GM21717 (cell line): Measurements from ENCODE around the gene TTBK2.

Experiments
- ATAC-seq: cut with Tn5 transposase; IDR thresholded peaks from one replicate; pipeline ENCODE4 v1.9.1; 2021; ENCODE audit warnings: mild to moderate bottlenecking, moderate library complexity; ENCODE audit not compliant: unreplicated experiment

The TTBK2 gene

DNA sequence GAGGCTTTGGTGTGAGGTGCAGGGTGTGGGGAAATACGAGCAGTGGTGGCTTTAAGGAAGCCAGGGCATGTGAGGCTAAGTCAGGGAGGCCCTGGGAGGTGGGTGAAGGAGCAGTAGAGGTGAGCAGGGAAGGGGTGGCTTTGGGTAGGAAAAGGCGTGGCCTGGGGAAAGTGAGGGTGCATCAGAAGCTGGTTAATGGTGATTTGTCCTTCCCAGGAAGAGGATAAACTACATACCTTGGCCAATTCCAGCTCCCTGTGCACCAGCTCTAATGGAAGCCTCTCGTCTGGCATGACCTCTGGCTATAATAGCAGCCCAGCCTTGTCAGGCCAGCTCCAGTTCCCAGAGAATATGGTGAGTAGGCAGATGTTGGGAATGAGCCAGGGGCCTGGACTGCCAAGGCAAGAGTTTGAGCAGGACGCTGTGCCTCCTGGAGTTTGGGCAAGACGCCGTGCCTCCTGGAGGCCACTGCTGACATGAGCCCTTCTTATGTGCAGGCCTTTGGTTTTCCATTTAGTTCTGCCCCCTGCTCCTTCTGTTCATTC lies 225.0 kb downstream of the TTBK2 start:
- no peak for ATAC-seq

DNA sequence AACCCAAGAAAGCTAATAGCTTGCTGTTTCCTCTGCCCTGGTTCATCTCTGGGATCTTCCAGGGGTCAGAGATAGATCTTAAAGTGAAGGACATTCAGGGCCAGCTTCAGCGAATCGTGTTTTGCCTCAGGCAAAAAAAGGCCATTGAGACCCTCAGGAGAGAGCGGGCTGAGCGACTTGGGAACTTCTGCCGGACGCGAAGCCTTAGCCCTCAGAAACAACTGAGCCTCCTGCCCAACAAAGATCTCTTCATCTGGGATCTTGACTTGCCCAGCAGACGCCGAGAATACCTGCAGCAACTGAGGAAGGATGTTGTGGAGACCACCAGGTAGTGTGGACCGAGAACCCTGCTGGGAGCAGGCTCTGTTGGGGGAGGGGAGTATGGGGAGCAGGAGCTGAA lies 226.2 kb downstream of the TTBK2 start:
- ATAC-seq, result no peak

DNA sequence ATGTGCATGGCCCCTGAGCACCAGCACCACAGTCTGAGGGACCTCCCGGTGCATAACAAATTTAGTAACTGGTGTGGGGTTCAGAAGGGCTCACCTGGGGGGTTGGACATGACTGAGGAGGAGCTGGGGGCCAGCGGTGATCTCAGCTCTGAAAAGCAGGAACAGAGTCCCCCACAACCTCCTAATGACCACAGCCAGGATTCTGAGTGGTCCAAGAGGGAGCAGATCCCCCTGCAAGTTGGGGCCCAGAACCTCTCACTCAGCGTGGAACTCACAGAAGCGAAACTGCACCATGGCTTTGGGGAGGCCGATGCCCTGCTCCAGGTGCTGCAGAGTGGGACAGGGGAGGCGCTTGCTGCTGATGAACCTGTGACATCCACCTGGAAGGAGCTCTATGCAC lies 226.6 kb downstream of the TTBK2 start:
- ATAC-seq, result no peak

DNA sequence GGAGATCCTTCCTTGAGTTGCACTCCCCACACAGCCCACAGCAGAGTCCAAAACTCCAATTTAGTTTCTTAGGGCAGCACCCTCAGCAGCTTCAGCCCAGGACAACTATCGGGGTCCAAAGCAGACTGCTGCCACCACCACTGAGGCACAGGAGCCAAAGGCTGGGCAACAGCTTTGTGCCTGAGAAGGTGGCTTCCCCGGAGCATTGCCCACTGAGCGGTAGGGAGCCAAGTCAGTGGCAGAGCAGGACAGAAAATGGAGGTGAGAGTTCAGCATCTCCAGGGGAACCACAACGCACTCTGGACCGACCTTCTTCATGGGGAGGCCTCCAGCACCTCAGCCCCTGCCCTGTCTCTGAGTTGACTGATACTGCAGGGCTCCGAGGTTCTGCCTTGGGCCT lies 227.1 kb downstream of the TTBK2 start:
- ATAC-seq, result no peak

DNA sequence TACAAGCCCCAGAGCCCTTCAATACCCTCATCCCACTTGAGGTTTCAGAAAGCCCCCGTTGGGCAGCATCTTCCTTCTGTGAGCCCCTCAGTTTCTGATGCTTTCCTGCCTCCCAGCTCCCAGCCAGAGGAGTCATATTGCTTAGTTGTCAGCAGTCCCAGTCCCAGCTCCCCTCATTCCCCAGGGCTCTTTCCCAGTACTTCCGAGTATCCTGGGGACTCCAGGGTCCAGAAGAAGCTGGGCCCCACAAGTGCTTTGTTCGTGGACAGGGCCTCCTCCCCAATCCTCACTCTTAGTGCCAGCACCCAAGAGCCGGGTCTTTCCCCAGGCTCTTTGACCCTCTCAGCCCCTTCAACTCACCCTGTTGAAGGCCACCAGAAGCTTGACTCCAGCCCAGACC lies 227.6 kb downstream of the TTBK2 start:
- ATAC-seq, result no peak

DNA sequence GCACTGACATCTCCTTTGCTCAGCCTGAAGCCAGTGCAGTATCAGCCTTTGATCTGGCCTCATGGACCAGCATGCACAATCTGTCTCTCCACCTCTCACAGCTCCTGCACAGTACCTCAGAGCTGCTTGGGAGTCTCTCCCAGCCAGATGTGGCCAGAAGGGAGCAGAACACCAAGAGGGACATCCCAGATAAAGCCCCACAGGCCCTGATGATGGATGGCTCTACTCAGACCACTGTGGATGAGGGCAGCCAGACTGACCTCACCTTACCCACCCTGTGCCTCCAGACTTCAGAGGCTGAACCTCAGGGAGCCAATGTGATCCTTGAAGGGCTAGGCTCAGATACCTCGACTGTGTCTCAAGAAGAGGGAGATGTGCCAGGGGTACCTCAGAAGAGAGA lies 228.0 kb downstream of the TTBK2 start:
- no peak for ATAC-seq

DNA sequence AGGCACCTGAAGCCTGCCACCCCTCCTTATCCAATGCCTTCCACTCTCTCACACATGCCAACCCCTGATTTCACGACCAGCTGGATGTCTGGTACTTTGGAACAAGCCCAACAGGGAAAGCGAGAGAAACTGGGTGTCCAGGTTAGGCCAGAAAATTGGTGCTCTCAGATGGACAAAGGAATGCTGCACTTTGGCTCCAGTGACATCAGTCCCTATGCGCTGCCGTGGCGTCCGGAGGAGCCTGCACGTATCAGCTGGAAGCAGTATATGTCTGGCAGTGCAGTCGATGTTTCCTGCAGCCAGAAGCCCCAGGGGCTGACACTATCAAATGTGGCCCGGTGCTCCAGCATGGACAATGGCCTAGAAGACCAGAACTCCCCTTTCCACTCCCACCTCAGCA lies 228.8 kb downstream of the TTBK2 start:
- no peak for ATAC-seq

DNA sequence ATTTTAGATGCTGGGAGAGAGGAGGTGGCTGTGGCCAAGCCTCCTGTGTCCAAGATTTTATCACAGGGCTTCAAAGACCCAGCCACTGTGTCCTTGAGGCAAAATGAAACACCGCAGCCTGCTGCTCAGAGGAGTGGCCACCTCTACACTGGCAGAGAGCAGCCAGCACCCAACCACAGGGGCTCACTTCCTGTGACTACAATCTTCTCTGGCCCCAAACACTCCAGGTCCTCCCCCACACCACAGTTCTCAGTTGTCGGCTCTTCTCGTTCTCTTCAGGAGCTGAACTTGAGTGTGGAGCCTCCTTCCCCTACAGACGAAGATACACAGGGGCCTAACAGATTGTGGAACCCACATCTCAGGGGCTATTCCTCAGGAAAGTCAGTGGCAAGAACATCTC lies 229.3 kb downstream of the TTBK2 start:
- no peak for ATAC-seq
